C4-2B (cell line): Measurements from ENCODE around the gene TBC1D32.
A peak's percentile ranks its signal among the peaks of the same experiment; 100 is the strongest.
"Not testable (repeated sequence)": the region's sequence is repeated elsewhere in the genome, so short reads cannot be mapped to it uniquely, and the experiment has no call there.

Experiments used
- H3K27ac ChIP-seq: fragments of 450-650 bp; 2 replicates; pipeline ENCODE4 v1.5.1; 2017
- ZFX ChIP-seq: fragments of 450-650 bp; IDR thresholded peaks from 2 replicates; pipeline ENCODE4 v1.6.1; 2017
- TF ChIP-seq, protein P1 (sequence below): fragments of 450-650 bp; conservative IDR thresholded peaks from 2 replicates; pipeline ENCODE4 v1.5.1; 2017; ENCODE audit warnings: mild to moderate bottlenecking

The TBC1D32 gene

DNA sequence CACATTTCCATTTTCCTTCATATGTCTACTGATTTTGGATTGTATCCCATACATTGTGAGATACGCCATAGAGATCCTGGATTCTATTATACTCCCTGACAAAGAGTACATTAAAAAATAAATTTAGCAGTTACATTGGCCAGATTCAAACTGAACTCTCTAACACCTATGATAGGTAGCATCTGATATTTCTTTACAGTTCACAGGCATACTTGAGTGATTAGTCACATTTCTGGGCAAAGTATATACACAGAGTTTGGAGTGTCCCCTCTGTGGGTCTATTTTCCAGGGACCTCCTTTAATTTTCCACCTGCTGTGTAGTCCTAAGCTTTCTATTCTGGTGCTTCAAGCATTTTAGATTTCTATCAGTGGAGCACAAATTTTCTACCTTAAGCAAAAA is 96.4 kb downstream of the TBC1D32 start:
- TF ChIP-seq ZFX: no peak
- H3K27ac ChIP-seq: no peak overlapping the region

DNA sequence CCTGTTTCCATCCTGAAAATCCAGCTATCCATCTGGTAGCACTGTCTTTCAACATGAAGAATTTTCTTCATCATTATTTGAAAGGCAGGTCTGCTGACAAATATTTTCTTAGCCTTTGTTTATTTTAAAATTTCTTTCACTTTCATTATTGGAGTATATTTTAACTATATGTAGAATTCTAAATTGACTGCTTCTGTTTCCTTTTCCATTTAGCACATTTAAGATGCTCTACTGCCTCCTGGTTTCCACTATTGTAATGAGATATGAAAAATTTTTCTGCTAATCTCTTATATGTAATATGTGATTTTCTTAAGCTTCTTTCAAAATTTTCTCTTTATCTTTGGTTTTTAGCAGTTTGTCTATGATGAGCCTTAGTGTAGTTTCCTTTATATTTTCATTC is 97.3 kb downstream of the TBC1D32 start:
- TF ChIP-seq ZFX: no peak
- TF ChIP-seq, protein P1, sequence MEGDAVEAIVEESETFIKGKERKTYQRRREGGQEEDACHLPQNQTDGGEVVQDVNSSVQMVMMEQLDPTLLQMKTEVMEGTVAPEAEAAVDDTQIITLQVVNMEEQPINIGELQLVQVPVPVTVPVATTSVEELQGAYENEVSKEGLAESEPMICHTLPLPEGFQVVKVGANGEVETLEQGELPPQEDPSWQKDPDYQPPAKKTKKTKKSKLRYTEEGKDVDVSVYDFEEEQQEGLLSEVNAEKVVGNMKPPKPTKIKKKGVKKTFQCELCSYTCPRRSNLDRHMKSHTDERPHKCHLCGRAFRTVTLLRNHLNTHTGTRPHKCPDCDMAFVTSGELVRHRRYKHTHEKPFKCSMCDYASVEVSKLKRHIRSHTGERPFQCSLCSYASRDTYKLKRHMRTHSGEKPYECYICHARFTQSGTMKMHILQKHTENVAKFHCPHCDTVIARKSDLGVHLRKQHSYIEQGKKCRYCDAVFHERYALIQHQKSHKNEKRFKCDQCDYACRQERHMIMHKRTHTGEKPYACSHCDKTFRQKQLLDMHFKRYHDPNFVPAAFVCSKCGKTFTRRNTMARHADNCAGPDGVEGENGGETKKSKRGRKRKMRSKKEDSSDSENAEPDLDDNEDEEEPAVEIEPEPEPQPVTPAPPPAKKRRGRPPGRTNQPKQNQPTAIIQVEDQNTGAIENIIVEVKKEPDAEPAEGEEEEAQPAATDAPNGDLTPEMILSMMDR: 0 out of 2 replicates have a peak, but pooled peaks have one; percentile 3
- no peak overlapping the region for H3K27ac ChIP-seq

DNA sequence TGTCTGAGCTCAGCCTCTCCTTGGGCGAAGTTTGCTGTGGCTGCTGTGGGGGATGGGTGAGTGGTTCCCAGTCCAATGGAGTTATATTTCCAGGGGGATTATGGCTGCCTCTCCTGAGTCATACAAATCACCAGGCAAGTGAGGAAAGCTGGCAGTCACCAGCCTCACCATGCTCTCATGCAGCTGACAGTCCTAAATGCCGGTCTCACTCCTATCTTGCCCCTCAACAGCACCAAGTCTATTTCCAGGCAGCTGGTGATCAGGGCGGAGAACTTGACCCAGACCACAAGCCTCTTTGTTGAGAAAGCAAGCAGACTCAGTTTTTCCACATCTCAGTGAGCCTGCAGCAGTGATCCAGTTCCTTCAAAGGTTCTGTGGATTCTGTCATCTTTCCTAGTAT is 98.9 kb downstream of the TBC1D32 start:
- no peak for TF ChIP-seq ZFX
- TF ChIP-seq, protein P1: no peak

DNA sequence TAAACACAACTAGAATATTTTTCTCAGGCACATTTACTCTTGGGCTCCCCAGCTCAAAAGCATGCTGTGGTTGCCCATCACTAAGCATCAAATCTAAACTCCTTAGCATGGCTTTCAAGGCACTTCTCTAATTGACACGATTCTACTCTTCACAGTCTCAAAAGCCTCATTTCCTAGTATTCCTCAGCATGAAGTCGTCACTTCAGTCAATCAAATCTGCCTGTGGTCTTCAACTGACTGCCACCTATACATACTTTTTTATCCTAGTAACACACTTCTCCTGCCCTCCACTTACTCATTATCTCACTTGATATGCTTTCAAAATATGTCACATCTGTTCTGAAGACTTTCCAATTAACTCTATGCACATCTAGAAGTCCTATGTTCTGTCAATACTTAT is 110.3 kb downstream of the TBC1D32 start:
- TF ChIP-seq, protein P1: no peak
- no peak for TF ChIP-seq ZFX
- H3K27ac ChIP-seq: no peak overlapping the region

More for the DNA sequence above, 98.9 kb downstream of the TBC1D32 start:
- no peak overlapping the region for H3K27ac ChIP-seq

DNA sequence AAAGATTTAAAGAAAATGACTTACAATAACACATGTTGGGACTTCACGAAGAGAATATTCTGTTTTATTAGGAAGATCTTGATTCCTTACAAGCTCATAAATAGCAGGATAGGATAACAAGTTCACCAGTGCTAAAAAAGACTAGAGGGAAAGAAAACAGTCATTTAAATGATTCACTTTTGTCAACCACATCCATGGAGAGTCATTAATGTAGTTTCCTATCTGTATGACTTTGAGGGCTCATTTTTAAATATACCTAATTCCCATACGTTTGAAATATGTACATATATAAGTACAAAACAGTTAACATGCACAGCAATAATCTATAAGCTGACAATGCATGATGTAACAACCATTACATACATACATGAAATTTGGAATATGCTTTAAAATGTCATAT is 111.1 kb downstream of the TBC1D32 start:
- H3K27ac ChIP-seq: no peak overlapping the region
- TF ChIP-seq, protein P1: no peak
- no peak for TF ChIP-seq ZFX

DNA sequence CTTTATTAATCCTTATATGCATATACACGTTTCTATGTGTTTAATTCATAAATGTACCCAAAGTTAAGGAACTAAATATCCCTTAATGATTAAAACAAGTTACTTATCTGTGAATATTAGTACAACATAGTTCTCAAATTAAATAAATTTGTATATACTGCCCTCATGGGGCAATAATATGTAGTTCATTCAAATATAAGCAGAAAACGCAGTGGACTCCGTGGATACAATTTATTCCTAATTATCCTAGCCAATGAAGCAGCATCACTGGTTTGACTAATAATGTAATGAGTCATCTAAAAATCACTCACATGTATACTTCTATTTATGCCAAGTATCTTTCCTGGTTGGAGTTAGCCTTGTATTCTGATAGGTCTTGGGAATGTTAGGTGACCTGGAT is 111.6 kb downstream of the TBC1D32 start:
- H3K27ac ChIP-seq: no peak overlapping the region
- TF ChIP-seq, protein P1: peak; percentile 38
- no peak for TF ChIP-seq ZFX

DNA sequence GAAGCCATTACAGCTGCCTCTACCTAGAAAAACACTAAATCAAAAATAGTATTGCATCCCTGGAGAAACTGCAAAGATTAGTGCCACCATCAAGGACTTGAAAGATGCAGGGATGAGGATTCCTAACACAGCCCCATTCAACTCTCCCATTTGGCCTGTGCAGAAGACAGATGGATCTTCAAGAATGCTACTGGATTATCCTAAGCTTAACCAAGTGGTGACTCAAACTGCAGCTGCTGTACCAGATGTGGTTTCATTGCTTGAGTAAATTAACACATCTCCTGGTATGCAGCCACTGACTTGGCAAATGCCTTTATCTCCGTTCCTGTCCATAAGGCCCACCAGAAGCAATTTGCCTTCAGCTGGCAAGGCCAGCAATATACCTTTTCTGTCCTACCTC is 117.4 kb downstream of the TBC1D32 start:
- TF ChIP-seq, protein P1: no peak
- TF ChIP-seq ZFX: no peak
- H3K27ac ChIP-seq: no peak overlapping the region

DNA sequence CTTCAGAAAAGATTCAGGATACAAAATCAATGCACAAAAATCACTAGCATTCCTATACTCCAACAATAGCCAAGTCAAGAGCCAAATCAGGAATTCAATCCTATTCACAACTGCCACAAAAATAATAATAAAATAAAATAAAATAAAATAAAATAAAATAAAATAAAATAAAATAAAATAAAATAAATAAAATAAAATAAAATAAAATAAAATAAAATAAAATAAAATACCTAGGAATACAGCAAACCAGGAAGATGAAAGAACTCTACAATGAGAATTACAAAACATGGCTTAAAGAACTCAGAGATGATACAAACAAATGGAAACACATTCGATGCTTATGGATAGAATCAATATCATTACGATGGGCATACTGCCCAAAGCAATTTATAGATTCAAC is 120.9 kb downstream of the TBC1D32 start:
- H3K27ac ChIP-seq: not testable (repeated sequence)

DNA sequence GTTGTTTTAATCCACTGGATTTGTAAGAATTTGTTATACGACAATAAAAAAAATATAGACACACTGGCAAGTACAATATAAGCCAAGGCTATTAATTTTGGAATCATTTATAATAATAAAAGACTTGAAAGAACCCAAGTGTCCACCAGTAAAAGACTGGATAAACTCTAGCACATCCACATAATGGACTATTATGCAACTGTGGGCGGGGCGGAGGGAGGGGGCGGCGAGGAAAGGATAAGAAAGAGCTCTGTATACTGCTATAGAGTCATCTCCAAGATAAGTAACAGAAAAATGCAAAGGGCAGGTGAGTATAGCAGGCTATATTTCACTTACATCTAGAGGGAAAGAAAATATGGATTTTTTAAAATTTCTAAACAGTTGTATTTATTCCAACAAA is 123.3 kb downstream of the TBC1D32 start:
- no peak overlapping the region for H3K27ac ChIP-seq
- TF ChIP-seq ZFX: no peak
- TF ChIP-seq, protein P1: no peak
